Chondrocyte (in vitro differentiated cells): ENCODE results near the gene SMLR1. TPM values are rescaled to one million over a fixed set of nuclear protein-coding genes. Genes with fewer than 3 reads are reported as not detected.

Source experiments
- DNase-seq: peaks from one replicate; pipeline ENCODE4 v3.0.0; 2021; ENCODE audit warnings: mixed read lengths, low spot score
- H3K27ac Mint-ChIP-seq: one replicate; pipeline ENCODE4 v1.8.0; 2021; ENCODE audit warnings: mild to moderate bottlenecking, moderate library complexity, mixed read lengths; ENCODE audit not compliant: unreplicated experiment
- H3K27me3 Mint-ChIP-seq: 2 replicates; pipeline ENCODE4 v1.8.0; 2021; ENCODE audit warnings: low read depth, mixed read lengths
- H3K36me3 Mint-ChIP-seq: 2 replicates; pipeline ENCODE4 v1.8.0; 2021; ENCODE audit warnings: low read depth, mixed read lengths
- H3K4me1 Mint-ChIP-seq: 2 replicates; pipeline ENCODE4 v1.8.0; 2021; ENCODE audit warnings: low read depth, mild to moderate bottlenecking, mixed read lengths
- H3K4me3 Mint-ChIP-seq: one replicate; pipeline ENCODE4 v1.8.0; 2021; ENCODE audit warnings: mild to moderate bottlenecking, moderate library complexity, mixed read lengths; ENCODE audit not compliant: unreplicated experiment
- H3K9me3 Mint-ChIP-seq: 2 replicates; pipeline ENCODE4 v1.8.0; 2021; ENCODE audit warnings: low read depth, mixed read lengths
- total RNA-seq: library from RNA; stranded (reverse); gene quantifications from 3 replicates; pipeline ENCODE4 v1.2.1, GENCODE V29; 2021
- TF ChIP-seq, protein P1 (sequence below): fragments of 200-600 bp; sonication (generic); IDR thresholded peaks from 2 replicates; pipeline ENCODE4 v1.5.0; 2021; ENCODE audit warnings: antibody characterized with exemption, mild to moderate bottlenecking, moderate library complexity

Gene SMLR1
- total RNA-seq, 1 donor from 2014 or later = not detected

DNA sequence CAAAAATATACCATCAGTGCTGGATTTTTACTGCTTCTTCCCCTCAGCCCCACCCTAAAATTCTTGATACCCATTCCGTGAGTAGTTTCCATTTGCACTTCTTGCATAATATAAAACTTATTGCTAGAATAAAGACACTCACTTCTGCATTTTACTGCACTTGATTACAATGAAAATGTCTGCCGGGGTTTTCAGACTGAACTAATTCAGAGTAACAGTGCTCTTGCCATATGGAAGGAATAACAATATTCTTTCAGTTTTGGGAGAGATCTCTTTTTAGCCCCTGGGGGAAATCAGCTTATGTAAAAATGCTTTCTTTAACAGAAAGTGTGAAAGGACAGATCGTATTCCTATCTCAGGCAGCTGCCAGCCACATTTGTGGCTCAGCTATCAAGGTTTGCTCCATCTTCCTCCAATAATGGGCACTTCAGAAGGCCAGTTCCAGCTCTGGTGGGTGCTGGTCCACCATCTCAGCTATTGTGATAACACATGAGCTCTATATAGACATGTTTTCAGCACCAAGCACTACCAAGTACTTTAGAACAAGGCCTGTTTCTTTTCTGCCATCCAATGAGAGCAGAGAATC is 8.9 kb downstream of the SMLR1 start:
- H3K4me1 Mint-ChIP-seq = peaks cover 13% of the 10 kb centered on the region
- H3K9me3 Mint-ChIP-seq = no peaks in the 10 kb centered on the region
- H3K27me3 Mint-ChIP-seq = no peaks in the 10 kb centered on the region
- no peak overlapping the region for H3K4me3 Mint-ChIP-seq
- TF ChIP-seq, protein P1, sequence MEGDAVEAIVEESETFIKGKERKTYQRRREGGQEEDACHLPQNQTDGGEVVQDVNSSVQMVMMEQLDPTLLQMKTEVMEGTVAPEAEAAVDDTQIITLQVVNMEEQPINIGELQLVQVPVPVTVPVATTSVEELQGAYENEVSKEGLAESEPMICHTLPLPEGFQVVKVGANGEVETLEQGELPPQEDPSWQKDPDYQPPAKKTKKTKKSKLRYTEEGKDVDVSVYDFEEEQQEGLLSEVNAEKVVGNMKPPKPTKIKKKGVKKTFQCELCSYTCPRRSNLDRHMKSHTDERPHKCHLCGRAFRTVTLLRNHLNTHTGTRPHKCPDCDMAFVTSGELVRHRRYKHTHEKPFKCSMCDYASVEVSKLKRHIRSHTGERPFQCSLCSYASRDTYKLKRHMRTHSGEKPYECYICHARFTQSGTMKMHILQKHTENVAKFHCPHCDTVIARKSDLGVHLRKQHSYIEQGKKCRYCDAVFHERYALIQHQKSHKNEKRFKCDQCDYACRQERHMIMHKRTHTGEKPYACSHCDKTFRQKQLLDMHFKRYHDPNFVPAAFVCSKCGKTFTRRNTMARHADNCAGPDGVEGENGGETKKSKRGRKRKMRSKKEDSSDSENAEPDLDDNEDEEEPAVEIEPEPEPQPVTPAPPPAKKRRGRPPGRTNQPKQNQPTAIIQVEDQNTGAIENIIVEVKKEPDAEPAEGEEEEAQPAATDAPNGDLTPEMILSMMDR = no peak
- no peak overlapping the region for H3K27ac Mint-ChIP-seq
- no peaks in the 10 kb centered on the region for H3K36me3 Mint-ChIP-seq
- DNase-seq = no peak

DNA sequence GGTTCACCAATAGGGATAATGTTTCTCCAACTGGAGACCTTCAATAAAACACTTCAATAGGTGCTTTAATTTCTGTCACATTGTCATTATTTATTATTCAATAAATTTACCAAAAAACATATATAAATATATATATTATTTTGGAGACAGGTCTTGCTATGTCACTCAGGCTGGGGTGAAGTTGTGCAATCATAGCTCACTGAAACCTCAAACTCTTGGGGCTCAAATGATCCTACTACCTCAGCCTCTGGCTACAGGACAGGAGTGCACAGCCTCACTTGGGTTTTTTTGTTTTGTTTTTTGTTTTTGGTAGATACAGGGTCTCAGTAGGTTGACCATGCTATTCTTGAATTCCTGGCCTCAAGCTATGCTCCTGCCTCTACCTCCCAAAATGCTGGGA is 9.9 kb downstream of the SMLR1 start:
- Mint-ChIP-seq H3K27ac (no peak overlapping the region), H3K36me3 (peaks cover 2% of the 10 kb centered on the region), H3K9me3 (no peaks in the 10 kb centered on the region), H3K4me1 (peaks cover 13% of the 10 kb centered on the region), H3K27me3 (no peaks in the 10 kb centered on the region), H3K4me3 (no peak overlapping the region)
- TF ChIP-seq, protein P1 = no peak
- no peak for DNase-seq

DNA sequence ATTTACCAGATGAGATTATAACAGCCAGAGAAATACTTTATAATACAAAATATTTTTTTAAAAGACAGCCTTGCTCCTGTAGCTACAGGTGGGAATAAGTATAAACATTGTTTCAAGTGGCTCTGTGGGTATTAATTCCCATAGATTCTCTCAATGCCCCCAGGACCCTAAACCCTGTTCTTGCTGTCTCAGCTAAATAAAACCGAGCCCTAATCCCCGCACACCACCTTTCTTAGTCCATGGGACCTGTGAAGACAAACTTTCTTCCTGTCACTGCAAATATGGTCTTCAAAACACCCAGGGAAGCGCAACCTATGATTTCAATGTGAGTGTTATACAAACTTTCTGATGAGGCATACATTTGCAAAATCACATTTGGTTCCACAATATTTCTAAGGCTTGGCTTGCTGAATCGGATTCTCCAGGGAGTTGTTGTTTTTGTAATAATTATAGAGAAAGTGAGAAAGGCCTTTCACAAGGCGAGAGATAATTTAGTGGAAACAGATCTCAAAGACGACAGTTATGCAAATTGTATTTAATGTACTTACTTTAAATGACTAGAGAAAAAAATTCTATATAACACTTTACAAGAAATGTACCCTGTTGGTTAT is 11.1 kb downstream of the SMLR1 start:
- peaks cover 2% of the 10 kb centered on the region for H3K36me3 Mint-ChIP-seq
- H3K4me3 Mint-ChIP-seq = no peak overlapping the region

DNA sequence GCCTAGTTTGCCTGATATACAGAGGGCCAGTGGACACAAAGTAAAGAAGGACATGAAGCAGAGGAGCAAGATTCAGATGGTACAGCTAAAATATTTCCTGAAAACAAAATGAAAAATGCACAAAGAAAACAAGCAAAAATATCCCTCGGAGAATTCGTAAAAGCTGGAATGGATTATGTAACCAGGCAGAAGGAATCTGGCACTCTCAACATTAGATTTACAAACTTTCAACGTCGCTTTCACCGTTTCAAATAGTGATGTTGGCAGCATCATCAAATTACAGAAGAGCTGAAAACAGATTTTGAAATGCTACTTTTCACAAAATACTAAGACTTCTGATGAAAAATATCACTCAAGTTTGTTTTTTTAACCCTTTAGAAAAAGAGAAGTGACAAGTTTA is 11.7 kb downstream of the SMLR1 start:
- Mint-ChIP-seq H3K4me1 (peaks cover 13% of the 10 kb centered on the region), H3K36me3 (peaks cover 2% of the 10 kb centered on the region), H3K27me3 (no peaks in the 10 kb centered on the region), H3K4me3 (no peak overlapping the region), H3K9me3 (no peaks in the 10 kb centered on the region), H3K27ac (no peak overlapping the region)
- TF ChIP-seq, protein P1 = no peak
- DNase-seq = no peak

More for the DNA sequence above, 11.1 kb downstream of the SMLR1 start:
- Mint-ChIP-seq H3K9me3 (no peaks in the 10 kb centered on the region), H3K27ac (no peak overlapping the region), H3K27me3 (no peaks in the 10 kb centered on the region), H3K4me1 (peaks cover 13% of the 10 kb centered on the region)
- no peak for DNase-seq
- TF ChIP-seq, protein P1 = no peak

DNA sequence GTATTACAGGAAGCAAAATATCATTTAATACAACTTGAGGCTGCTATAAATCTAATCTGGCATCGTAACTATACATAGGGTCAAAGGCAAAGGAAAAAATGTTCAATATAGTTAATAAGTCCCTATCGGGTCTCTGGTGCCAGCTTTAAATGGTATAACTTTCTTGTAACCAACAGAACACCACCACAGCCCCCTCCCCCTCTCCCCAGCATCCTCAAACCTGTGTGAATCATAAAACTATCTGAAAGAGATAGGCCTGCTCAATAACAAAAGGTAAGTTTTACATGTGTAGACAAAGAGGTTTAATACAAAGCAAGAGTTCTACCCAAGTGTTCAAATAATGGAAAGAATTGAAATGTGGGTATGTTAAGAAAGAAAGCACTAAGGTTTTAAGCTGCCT is 12.2 kb downstream of the SMLR1 start:
- H3K4me3 Mint-ChIP-seq = no peak overlapping the region
- no peaks in the 10 kb centered on the region for H3K9me3 Mint-ChIP-seq
- TF ChIP-seq, protein P1 = no peak
- peaks cover 2% of the 10 kb centered on the region for H3K36me3 Mint-ChIP-seq
- no peak for DNase-seq
- peaks cover 13% of the 10 kb centered on the region for H3K4me1 Mint-ChIP-seq
- no peak overlapping the region for H3K27ac Mint-ChIP-seq
- no peaks in the 10 kb centered on the region for H3K27me3 Mint-ChIP-seq
